GM12892 (cell line): ENCODE data around the gene FAAP20.

ENCODE experiments used
- POLR2A ChIP-seq: IDR thresholded peaks from 2 replicates; pipeline ENCODE4 v1.6.1; 2011; ENCODE audit warnings: low read depth, low read length, control low read depth
- POLR2AphosphoS5 ChIP-seq: IDR thresholded peaks from 2 replicates; pipeline ENCODE4 v1.6.1; 2011; ENCODE audit warnings: low read depth, low read length, control low read depth
- TAF1 ChIP-seq: IDR thresholded peaks from 2 replicates; pipeline ENCODE4 v1.6.1; 2011; ENCODE audit warnings: low read depth, mild to moderate bottlenecking, control low read depth, low read length, borderline replicate concordance

GRCh38 chr1:2150801-2151200 lies 43.8 kb downstream of the FAAP20 start:
- TF ChIP-seq POLR2AphosphoS5 = no peak
- no peak for TF ChIP-seq TAF1
- no peak for TF ChIP-seq POLR2A
